NCI-H226 (cell line): ENCODE measurements around the gene BEST1.
"Not testable (repeated sequence)": the region's sequence is repeated elsewhere in the genome, so short reads cannot be mapped to it uniquely, and the experiment has no call there.

ENCODE experiments used
- DNase-seq: peaks from one replicate; pipeline ENCODE4 v3.0.0-alpha.2; 2015

Gene BEST1

DNA sequence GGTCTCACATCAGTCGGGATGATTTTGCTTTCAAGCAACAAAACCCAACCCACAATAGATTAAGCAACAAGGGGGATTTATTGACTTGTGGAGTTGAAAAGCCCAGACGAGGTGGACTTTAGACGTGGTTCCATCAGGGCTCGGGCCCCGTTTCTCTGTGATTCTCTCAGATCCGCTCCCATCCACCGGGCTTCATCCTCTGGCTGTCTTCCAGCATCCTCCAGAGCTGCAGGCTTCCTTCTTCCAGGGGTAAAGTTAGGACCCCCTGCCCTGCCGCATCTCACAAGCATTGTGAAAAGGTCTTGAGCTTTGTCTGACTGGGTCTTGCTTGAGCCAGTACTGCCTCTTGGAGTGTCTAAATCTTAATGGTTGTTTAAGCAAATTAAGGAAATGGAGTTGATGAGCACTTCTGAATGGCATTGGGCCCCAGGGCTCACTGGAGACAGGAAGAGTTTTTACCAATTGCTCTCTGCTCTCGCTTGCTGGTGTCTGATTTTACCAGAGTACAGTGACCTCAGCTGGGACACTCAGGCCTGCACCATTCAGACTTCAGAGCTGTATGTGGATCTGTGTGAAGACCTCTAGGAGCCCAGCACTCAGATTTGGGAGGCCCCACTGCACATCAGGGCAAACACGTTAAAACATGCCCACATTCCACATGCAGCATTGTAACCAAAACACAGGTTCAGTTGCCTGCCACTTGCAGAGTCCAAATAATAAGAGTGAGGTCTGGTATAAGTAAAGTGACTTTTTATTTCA, 30.8 kb downstream of the BEST1 start:
- DNase-seq: no peak

GRCh38 chr11:61983419-61983818, 33.3 kb downstream of the BEST1 start:
- DNase-seq: no peak

GRCh38 chr11:61985869-61986268, 35.7 kb downstream of the BEST1 start:
- no peak for DNase-seq

- DNase-seq: no peak
Measured at GRCh38 chr11:61994981-61995380, 44.8 kb downstream of the BEST1 start.

- no peak for DNase-seq
Measured at GRCh38 chr11:61996933-61997332, 46.8 kb downstream of the BEST1 start.

DNA sequence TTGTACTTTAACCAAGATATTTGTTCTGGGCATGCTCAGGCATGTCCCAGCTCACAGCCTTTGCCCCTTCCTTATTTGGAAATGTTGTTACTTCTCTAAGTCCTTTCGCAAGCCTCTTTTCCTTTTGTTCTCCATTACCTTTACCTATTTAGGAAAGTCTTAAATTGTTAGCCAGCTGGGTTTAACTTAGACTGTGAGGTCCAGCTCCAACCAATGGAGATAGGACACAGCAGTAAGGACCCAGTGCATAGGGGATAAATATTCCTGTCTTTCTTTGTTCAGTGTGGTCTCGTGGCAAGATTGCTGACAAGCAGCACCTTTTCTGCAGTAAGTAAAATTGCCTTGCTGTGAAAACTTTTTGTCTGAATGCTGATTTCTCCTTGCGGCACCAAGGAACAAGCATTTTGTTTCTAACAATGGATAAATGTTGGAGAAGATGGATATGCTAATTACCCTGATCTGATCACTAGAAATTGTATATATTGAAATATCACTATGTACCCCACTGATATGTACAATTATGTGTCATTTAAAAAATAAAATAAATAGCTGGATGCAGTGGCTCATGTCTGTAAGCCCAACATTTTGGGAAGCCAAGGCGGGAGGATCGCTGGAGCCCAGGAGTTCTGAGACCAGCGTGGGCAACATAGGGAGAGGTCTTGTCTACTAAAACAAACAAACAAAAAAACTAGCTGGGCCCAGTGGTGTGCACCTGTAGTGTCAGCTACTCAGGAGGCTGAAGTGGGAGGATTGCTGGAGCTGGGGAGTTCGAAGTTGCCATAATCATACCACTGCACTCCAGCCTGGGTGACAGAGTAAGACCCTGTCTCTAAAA, 49.2 kb downstream of the BEST1 start:
- DNase-seq: no peak

GRCh38 chr11:62000539-62001446, 50.6 kb downstream of the BEST1 start:
- no peak for DNase-seq

DNA sequence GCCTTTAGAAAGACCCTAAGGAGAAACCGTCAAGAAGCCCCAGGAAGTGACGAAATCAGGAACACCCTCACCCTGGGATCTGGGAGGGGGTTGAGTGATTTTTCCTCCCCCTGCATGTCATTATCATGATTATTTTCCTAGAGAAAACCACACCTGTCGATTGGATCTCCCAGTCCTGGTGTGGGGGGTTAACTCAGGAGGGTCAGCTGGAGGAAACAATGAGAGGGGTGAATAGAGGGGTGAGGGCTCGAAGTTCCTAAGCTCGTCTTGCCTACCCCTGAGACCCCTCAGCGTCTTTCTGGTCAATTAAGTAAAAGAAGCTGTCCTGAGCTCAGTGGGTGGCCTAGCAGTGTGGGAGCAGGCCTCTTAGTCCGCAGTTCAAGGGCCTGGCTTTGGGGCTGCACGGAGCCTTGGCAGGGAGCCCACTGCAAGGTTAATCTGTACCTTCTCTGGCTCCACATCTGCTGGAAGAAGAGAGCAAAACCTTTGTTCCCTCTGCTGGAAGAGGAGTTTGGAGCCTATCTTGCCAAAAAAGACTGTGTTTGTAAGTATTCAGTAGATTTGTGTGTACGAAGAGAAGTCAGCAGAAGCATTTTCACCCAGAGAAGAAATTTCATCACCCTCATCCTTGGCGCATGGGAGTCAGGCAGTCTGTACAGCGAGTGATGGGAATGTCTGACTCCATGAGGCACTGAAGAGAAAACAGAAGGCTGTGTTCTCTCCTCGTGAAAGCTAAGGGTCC, 51.5 kb downstream of the BEST1 start:
- no peak for DNase-seq

DNA sequence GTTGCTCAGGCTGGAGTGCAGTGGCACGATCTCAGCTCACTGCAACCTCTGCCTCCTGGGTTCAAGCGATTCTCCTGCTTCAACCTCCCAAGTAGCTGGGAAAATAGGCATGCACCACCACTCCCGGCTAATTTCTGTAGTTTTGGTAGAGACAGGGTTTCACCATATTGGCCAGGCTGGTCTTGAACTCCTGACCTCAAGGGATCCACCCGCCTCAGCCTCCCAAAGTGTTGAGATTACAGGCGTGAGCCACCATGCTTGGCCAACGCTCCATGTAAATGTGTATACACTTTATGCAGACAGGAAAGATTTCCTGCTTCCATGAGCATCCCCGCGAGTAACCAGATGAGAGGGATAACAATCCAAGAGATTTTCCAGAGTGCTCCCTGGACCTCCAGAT, 52.1 kb downstream of the BEST1 start:
- not testable (repeated sequence) for DNase-seq

- peak; percentile 66 for DNase-seq
Measured at GRCh38 chr11:62004473-62004872, 54.3 kb downstream of the BEST1 start.

DNA sequence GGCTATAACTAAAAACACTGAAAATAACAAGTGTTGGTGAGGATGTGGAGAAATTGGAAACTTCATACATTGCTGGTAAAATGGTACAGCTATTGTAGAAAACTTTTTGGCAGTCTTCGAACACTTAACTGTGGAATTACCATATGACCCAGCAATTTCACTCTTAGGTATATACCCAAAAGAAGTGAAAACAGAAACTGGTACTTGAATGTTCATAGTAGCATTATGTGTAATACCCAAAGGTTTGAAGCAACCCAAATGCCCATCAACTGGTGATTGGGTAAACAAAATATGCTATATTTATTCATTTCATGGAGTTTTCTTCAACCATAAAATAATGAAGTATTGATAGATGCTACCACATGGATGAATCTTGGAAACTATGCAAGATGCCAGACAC, 58.0 kb downstream of the BEST1 start:
- no peak for DNase-seq

DNA sequence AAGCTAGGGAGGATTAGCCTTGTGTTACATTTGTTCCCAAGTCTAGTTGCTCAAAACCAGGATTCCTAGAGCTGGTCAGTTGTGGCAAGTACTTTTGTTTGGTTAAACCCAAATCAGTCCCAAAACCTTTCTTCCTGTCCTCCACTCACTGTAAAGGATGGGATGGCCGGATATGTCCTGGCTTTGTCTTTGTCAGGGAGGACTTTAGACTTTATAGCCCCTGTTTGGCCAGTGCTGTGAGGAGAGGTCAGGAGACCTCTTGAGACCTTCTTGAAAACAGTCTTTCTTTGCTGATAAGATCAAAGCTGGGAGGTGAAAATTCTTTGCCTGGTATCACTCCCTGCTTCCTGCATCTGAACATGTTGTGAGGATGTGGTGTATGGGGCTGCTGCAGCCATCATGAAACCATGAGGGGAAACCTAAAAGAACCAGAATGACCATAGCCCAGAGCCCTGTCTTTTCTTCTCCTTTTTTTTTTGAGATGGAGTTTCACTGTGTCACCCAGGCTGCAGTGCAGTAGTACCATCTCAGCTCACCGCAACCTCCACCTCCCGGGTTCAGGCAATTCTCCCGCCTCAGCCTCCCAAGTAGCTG, 60.9 kb downstream of the BEST1 start:
- DNase-seq: no peak

GRCh38 chr11:62011881-62012280, 61.7 kb downstream of the BEST1 start:
- DNase-seq: no peak

DNA sequence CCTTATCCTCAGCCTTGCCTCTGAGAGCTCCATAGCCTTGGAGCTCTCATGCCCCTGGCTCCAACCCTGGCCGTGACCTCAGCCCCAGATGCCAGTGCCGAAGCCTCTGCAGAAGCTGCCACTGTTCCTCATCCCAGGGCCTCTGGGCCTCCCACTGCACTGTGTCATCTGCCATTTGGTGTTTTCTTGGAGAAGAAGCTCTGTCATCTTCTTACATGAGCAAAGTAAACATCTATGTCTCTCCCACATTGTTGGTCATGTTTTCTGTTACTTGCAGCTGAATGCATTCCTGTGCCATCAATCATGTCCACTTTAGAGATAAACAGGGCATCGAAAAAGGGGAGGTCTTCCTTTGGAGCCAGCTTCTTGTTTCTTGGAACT, 62.3 kb downstream of the BEST1 start:
- DNase-seq: peak; percentile 92

GRCh38 chr11:62012832-62013461, 62.8 kb downstream of the BEST1 start:
- DNase-seq: no peak
